ENCODE measurements around the gene PABPC5.

Gene PABPC5

DNA sequence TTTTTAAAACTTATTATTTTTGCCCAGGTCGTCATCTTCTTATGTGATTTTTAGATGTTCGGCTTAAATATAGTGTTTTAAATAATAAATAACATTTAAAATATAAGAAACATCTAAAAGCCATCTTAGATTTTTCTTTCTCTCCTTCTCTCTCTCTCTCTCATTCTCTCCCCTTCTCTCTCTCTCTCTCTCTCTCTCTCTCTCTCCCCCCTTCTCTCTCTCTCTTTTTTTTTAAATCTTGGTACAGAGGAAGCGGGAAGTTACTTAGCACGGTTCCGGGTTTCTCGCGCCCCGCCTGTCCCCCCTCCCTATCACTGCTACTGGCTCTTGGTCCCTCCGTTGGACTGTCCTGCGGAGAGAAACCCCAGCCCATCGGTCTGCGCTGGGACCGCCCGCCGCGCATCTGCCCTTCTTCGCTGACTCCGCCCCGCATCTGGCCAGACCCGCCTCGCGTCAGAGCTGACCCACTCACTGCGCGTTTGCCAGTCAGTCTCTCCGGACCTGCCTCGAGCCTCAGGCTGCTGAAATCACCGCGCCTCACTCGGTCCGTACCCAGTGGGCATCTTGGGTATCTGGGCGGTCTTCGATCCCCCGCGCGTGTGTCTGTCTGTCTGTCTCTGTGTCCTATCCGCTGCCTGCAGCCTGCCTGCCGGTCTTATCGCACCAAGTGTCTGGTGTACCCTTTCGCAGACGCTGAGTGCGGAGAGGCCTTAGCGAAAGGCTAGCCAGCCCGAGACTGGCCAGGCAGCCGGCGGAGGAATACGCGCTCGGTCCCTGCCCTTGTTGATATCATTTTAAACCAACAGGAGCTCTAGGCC is at the start of gene PABPC5:
Gene PABPC5, plus strand, starts transcription at position 489 of the 818 bp plus-strand sequence. CDS start 739 bp downstream, outside the sequence.
- DNase-seq (ENCODE audit: low spot score), result no peak

GRCh38 chrX:91389026-91389425 is 45.6 kb upstream of the PABPC5 start:
- DNase-seq (ENCODE audit: low spot score), result no peak

DNA sequence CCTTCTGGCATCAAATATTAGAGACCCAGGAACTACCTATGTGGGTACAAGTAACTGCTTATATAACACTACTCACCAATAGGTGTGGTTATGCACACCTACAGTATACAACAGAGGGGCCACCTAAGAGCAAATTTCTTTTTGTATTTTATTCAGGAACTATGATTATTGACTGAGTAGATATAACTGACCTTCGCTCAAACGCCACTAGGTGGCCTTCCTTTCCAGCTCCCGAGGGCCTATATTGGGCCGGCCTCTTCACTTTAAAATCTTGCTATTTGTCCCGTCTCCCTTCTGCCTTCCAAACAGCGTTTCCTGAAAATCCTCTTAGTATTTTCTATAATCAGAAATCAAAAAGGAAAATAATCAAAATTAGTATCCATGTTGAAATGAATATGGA is 19.9 kb upstream of the PABPC5 start:
- DNase-seq (ENCODE audit: low spot score), result no peak

GRCh38 chrX:91435395-91435794 is 756 bp downstream of the PABPC5 start:
- DNase-seq (ENCODE audit: low spot score), result no peak
